ENCODE data around the gene NRG3. TPM values are rescaled to one million over a fixed set of nuclear protein-coding genes. Genes with fewer than 3 reads are reported as not detected.

The NRG3 gene
- total RNA-seq, 4 donors from 2014 or later, result 0.32 to 1.4 TPM; not detected in 2

GRCh38 chr10:82581940-82582339 is 706.9 kb downstream of the NRG3 start:
- intact Hi-C loops (cut with DNase I; ENCODE audit: low total_unique reads), result no loop called here
- TF ChIP-seq EP300 (IDR thresholded peaks at IDR 0.05; ENCODE audit: low read depth) (no peak), POLR2AphosphoS5 (IDR thresholded peaks at IDR 0.05) (no peak), POLR2A (IDR thresholded peaks at IDR 0.05) (no peak)
- TF ChIP-seq, protein P1, sequence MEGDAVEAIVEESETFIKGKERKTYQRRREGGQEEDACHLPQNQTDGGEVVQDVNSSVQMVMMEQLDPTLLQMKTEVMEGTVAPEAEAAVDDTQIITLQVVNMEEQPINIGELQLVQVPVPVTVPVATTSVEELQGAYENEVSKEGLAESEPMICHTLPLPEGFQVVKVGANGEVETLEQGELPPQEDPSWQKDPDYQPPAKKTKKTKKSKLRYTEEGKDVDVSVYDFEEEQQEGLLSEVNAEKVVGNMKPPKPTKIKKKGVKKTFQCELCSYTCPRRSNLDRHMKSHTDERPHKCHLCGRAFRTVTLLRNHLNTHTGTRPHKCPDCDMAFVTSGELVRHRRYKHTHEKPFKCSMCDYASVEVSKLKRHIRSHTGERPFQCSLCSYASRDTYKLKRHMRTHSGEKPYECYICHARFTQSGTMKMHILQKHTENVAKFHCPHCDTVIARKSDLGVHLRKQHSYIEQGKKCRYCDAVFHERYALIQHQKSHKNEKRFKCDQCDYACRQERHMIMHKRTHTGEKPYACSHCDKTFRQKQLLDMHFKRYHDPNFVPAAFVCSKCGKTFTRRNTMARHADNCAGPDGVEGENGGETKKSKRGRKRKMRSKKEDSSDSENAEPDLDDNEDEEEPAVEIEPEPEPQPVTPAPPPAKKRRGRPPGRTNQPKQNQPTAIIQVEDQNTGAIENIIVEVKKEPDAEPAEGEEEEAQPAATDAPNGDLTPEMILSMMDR (IDR thresholded peaks at IDR 0.05), result no peak
- 74 to 77% methylated on average over 3 of the region's 3 CpGs for WGBS, 2 donors (ENCODE audit: low coverage in 1 of 2)
- DNase-seq, result no peak
- no peak overlapping the region for H3K27ac ChIP-seq
- no peaks in the 10 kb centered on the region for H3K27me3 ChIP-seq
- H3K4me1 ChIP-seq, result no peaks in the 10 kb centered on the region
- no peaks in the 10 kb centered on the region for H3K9me3 ChIP-seq
- in situ Hi-C loops (cut with MboI; ENCODE audit: low pct_ligation_motif_present in 1 of 4, low pct_unique_long_range_greater_than_20kb in 1 of 4, low sequenced_read_pairs in 3 of 4), result no loop called here
- no peaks in the 10 kb centered on the region for H3K36me3 ChIP-seq
- no peak overlapping the region for H3K4me3 ChIP-seq

DNA sequence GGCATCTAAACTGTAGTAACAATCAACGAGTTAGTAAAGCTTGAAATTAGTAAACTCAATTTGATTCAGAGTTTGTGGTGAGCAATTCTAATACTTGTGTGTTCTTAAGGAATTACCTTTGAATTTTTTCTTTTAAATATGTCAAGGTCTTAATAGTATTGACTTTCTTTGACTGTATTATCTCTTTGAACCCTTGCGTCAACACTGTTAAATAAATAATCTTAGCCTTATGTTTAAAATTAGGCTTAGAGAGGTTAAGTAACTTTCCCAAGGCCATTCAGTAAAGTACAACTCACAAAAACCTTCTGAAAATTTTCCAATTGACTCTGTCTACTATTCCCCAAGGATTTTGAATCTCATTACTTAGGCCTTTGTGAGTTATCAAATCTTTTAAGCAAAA is 716.4 kb downstream of the NRG3 start:
- no peaks in the 10 kb centered on the region for H3K4me1 ChIP-seq
- in situ Hi-C loops (cut with MboI; ENCODE audit: low pct_ligation_motif_present in 1 of 4, low pct_unique_long_range_greater_than_20kb in 1 of 4, low sequenced_read_pairs in 3 of 4) (no loop called here), intact Hi-C loops (cut with DNase I; ENCODE audit: low total_unique reads) (no loop called here)
- WGBS, 2 donors (ENCODE audit: low coverage in 1 of 2), result 38 to 50% methylated on average over 2 of the region's 2 CpGs
- no peak overlapping the region for H3K27ac ChIP-seq
- H3K27me3 ChIP-seq, result no peaks in the 10 kb centered on the region
- H3K4me3 ChIP-seq, result no peak overlapping the region
- H3K36me3 ChIP-seq, result no peaks in the 10 kb centered on the region
- no peak for TF ChIP-seq POLR2A (IDR thresholded peaks at IDR 0.05)
- TF ChIP-seq, protein P1 (IDR thresholded peaks at IDR 0.05), result no peak
- TF ChIP-seq EP300 (IDR thresholded peaks at IDR 0.05; ENCODE audit: low read depth), result no peak
- TF ChIP-seq POLR2AphosphoS5 (IDR thresholded peaks at IDR 0.05), result no peak
- no peaks in the 10 kb centered on the region for H3K9me3 ChIP-seq
- DNase-seq, result no peak

DNA sequence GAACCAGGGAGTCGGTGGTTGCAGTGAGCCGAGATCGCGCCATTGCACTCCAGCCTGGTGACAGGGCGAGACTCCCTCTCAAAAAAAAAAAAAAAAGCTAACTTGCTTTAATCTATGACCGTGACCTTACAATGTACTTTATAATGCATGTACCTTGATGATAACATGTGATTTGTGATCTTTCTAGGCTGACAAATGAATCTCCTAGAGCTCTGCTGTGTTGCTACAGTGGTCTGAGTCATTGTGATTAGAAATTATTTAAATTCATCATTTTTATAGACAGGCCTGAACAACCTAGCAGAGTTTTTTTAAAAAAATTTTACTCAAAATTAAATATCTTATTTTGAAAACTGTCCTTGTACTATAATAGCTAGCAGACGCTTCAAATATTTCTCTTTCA is 722.8 kb downstream of the NRG3 start:
- intact Hi-C loops (cut with DNase I; ENCODE audit: low total_unique reads), result no loop called here
- no peak for TF ChIP-seq POLR2AphosphoS5 (IDR thresholded peaks at IDR 0.05)
- no peak for TF ChIP-seq EP300 (IDR thresholded peaks at IDR 0.05; ENCODE audit: low read depth)
- TF ChIP-seq, protein P1 (IDR thresholded peaks at IDR 0.05), result no peak
- no peak for TF ChIP-seq POLR2A (IDR thresholded peaks at IDR 0.05)
- H3K4me3 ChIP-seq, result no peak overlapping the region
- no peaks in the 10 kb centered on the region for H3K36me3 ChIP-seq
- no peaks in the 10 kb centered on the region for H3K27me3 ChIP-seq
- 70 to 90% methylated on average over 2 to 7 of the region's 7 CpGs for WGBS, 2 donors (ENCODE audit: low coverage in 1 of 2)
- DNase-seq, result no peak
- H3K4me1 ChIP-seq, result no peaks in the 10 kb centered on the region
- no peaks in the 10 kb centered on the region for H3K9me3 ChIP-seq
- in situ Hi-C loops (cut with MboI; ENCODE audit: low pct_ligation_motif_present in 1 of 4, low pct_unique_long_range_greater_than_20kb in 1 of 4, low sequenced_read_pairs in 3 of 4), result no loop called here
- H3K27ac ChIP-seq, result no peak overlapping the region

GRCh38 chr10:82609845-82610244 is 734.9 kb downstream of the NRG3 start:
- intact Hi-C loops (cut with DNase I; ENCODE audit: low total_unique reads), result no loop called here
- H3K4me3 ChIP-seq, result no peak overlapping the region
- TF ChIP-seq POLR2A (IDR thresholded peaks at IDR 0.05), result no peak
- no peak for TF ChIP-seq POLR2AphosphoS5 (IDR thresholded peaks at IDR 0.05)
- TF ChIP-seq, protein P1 (IDR thresholded peaks at IDR 0.05), result no peak
- H3K27ac ChIP-seq, result no peak overlapping the region
- H3K9me3 ChIP-seq, result no peaks in the 10 kb centered on the region
- H3K36me3 ChIP-seq, result no peaks in the 10 kb centered on the region
- DNase-seq, result no peak
- H3K4me1 ChIP-seq, result no peaks in the 10 kb centered on the region
- in situ Hi-C loops (cut with MboI; ENCODE audit: low pct_ligation_motif_present in 1 of 4, low pct_unique_long_range_greater_than_20kb in 1 of 4, low sequenced_read_pairs in 3 of 4), result no loop called here
- no peaks in the 10 kb centered on the region for H3K27me3 ChIP-seq
- WGBS, 2 donors (ENCODE audit: low coverage in 1 of 2), result 61 to 67% methylated on average over 3 of the region's 3 CpGs

Data from transverse colon (tissue), 4 donors.